Stimulated activated CD4-positive, alpha-beta T cell treated with anti-CD3 and anti-CD28 coated beads, Interleukin-12 subunit alpha, Interleukin-12 subunit beta, amount 100 ng/mL, for 4 hours (primary cell): ENCODE data around the gene SPATC1L.

Source experiments
- DNase-seq: peaks from one replicate; pipeline ENCODE4 v3.0.0-alpha.2; 2020

SPATC1L gene

GRCh38 chr21:46129846-46130651 is 54.2 kb downstream of the SPATC1L start:
- no peak for DNase-seq

GRCh38 chr21:46128933-46129571 is 55.2 kb downstream of the SPATC1L start:
- no peak for DNase-seq

GRCh38 chr21:46128106-46128932 is 55.9 kb downstream of the SPATC1L start:
- no peak for DNase-seq

GRCh38 chr21:46127239-46128105 is 56.8 kb downstream of the SPATC1L start:
- DNase-seq: no peak

GRCh38 chr21:46126309-46127238 is 57.7 kb downstream of the SPATC1L start:
- no peak for DNase-seq

- DNase-seq: no peak
Observed at GRCh38 chr21:46125846-46126301, 58.4 kb downstream of the SPATC1L start.

- DNase-seq: no peak
Observed at GRCh38 chr21:46124926-46125845, 59.1 kb downstream of the SPATC1L start.

GRCh38 chr21:46124083-46124925 is 60.0 kb downstream of the SPATC1L start:
- no peak for DNase-seq

GRCh38 chr21:46122758-46123683 is 61.2 kb downstream of the SPATC1L start:
- DNase-seq: no peak

- DNase-seq: no peak
Observed at GRCh38 chr21:46122237-46122671, 62.0 kb downstream of the SPATC1L start.

- no peak for DNase-seq
Observed at GRCh38 chr21:46121286-46122221, 62.7 kb downstream of the SPATC1L start.

GRCh38 chr21:46120301-46121285 is 63.7 kb downstream of the SPATC1L start:
- no peak for DNase-seq

- no peak for DNase-seq
Observed at GRCh38 chr21:46119637-46120271, 64.5 kb downstream of the SPATC1L start.

GRCh38 chr21:46119144-46119636 is 65.1 kb downstream of the SPATC1L start:
- DNase-seq: no peak
